ENCODE results near the gene ATP2B2. TPM values are rescaled to one million over a fixed set of nuclear protein-coding genes. Genes with fewer than 3 reads are reported as not detected.

The ATP2B2 gene
- total and polyA plus RNA-seq, 10 of the 15 experiments (the other 5 are each of a cell fraction or from before 2014, with no cell fraction given) = 0.04 TPM; not detected in 9

DNA sequence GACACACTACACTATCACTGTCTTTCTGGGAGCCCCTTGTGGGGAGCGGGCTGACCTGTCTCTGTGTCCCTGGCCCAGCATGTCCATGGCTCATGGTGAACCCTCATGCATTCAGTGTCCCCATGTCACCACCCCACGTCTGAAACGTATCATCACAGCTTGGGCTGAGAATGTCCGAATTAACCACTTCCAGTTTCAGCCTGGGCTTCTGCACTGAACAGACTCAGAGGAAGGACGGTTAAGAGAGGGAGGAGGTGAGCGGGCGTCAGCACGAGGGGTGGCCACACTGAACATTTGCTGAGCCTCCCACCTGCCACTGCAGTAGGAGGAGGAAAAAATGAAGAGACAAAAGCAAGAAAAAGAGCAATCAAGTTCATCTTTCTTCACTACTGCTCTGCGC, 30.5 kb downstream of the ATP2B2 start:
- ChIA-PET SMC1A (ENCODE audit: uncharacterized antibody, unreplicated experiment) (interaction anchor here (1.6 kb wide), 1 partner anchor 24 kb away, joined by 3 read pairs; no protein-coding TSS in a partner anchor), RAD21 (ENCODE audit: unreplicated experiment) (interaction anchor here (0.7 kb wide), 1 partner anchor 693 kb away, joined by 3 read pairs; no protein-coding TSS in a partner anchor), POLR2A (no interaction called here), CTCF (no interaction called here)
- no peak overlapping the region for H3K27ac ChIP-seq (ENCODE audit: control insufficient read depth, insufficient read depth)
- no peaks in the 10 kb centered on the region for H3K36me3 ChIP-seq (ENCODE audit: control insufficient read depth in 2 of 2, insufficient read depth in 2 of 2, low read length in 1 of 2)
- no peaks in the 10 kb centered on the region; the same call in 2 of the 3 replicates for H3K9me3 ChIP-seq (replicated peaks; ENCODE audit: control insufficient read depth, insufficient read depth, low read length)
- BruUV-seq (replicated peaks) = no TSS peak
- H4K20me1 ChIP-seq (ENCODE audit: control insufficient read depth, insufficient read depth) = no peaks in the 10 kb centered on the region
- peak; percentile 79 for ATAC-seq
- intact Hi-C loops (cut with micrococcal nuclease; ENCODE audit: unreplicated experiment) = no loop called here
- no peak overlapping the region; the same call in 1 of the 2 replicates for H3K4me2 ChIP-seq (ENCODE audit: control insufficient read depth, insufficient read depth)
- H3K4me3 ChIP-seq = no peak overlapping the region
- TF ChIP-seq WRNIP1 (IDR thresholded peaks at IDR 0.05; ENCODE audit: borderline replicate concordance, low read depth, low read length) = no peak
- TF ChIP-seq, protein P1, sequence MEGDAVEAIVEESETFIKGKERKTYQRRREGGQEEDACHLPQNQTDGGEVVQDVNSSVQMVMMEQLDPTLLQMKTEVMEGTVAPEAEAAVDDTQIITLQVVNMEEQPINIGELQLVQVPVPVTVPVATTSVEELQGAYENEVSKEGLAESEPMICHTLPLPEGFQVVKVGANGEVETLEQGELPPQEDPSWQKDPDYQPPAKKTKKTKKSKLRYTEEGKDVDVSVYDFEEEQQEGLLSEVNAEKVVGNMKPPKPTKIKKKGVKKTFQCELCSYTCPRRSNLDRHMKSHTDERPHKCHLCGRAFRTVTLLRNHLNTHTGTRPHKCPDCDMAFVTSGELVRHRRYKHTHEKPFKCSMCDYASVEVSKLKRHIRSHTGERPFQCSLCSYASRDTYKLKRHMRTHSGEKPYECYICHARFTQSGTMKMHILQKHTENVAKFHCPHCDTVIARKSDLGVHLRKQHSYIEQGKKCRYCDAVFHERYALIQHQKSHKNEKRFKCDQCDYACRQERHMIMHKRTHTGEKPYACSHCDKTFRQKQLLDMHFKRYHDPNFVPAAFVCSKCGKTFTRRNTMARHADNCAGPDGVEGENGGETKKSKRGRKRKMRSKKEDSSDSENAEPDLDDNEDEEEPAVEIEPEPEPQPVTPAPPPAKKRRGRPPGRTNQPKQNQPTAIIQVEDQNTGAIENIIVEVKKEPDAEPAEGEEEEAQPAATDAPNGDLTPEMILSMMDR (IDR thresholded peaks at IDR 0.05 in 2 of 3, conservative IDR thresholded peaks at IDR 0.05 in 1 of 3; ENCODE audit: control insufficient read depth in 2 of 3, extremely low read depth in 1 of 3, insufficient read depth in 1 of 3, low read depth in 3 of 3, low read length in 3 of 3) = peak in 1 of 3 experiments; percentile 25; a peak in 2 of 6 replicates
- no peak for TF ChIP-seq POLR2AphosphoS2 (IDR thresholded peaks at IDR 0.05; ENCODE audit: low read depth, low read length)
- TF ChIP-seq RAD21 (IDR thresholded peaks at IDR 0.05; ENCODE audit: insufficient read depth, low read depth, low read length) = peak; percentile 50
- H2AFZ ChIP-seq (ENCODE audit: control insufficient read depth, low read depth, low read length) = peak overlapping the region; percentile 44
- WGBS (ENCODE audit: insufficient coverage, insufficient replicate concordance, low lambda C conversion rate, missing lambda C conversion rate) = 22% methylated on average over 9 of the region's 9 CpGs
- H3K27me3 ChIP-seq (replicated peaks in 1 of 2; ENCODE audit: control insufficient read depth in 2 of 2, insufficient read depth in 2 of 2, low read length in 1 of 2) = 0 out of 4 replicates have a peak, but pooled peaks cover 0 to 3% of the 10 kb centered on the region in 2 experiments
- peaks cover 6% of the 10 kb centered on the region; the same call in 1 of the 2 replicates for H3K4me1 ChIP-seq (ENCODE audit: control insufficient read depth, insufficient read depth, low read length)
- no peak for FAIRE-seq
- in situ Hi-C loops (cut with MboI) = no loop called here
- H3K9ac ChIP-seq (ENCODE audit: control insufficient read depth, insufficient read depth, low read length) = no peak overlapping the region
- no peaks in the 10 kb centered on the region for H3K79me2 ChIP-seq (ENCODE audit: control insufficient read depth, insufficient read depth, low read length)
- DNase-seq (ENCODE audit: low read depth, low spot score) = peak; percentile 30

DNA sequence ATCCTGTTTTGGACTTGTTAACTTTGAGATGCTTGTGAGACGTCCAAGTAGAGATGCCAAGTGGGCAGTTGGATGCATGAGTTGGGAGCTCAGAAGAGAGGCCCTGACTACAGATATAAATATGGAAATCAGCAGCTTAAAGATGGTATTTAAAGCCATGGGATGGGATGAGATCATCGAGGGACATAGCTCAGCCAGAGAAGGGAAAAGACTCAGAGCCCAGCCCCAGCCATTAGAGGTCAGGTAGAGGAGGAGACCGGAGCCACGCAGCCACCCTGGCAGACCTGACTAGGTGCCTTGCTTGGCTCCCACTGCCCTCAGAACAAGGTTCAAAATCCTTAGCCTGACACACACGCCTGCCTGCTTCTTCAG, 31.1 kb downstream of the ATP2B2 start:
- ATAC-seq = no peak
- in situ Hi-C loops (cut with MboI) (no loop called here), intact Hi-C loops (cut with micrococcal nuclease; ENCODE audit: unreplicated experiment) (no loop called here)
- no peak overlapping the region for H3K4me3 ChIP-seq
- no peak overlapping the region for H3K4me2 ChIP-seq (ENCODE audit: control insufficient read depth, insufficient read depth)
- no peak overlapping the region for H3K9ac ChIP-seq (ENCODE audit: control insufficient read depth, insufficient read depth, low read length)
- no peak overlapping the region for H3K27ac ChIP-seq (ENCODE audit: control insufficient read depth, insufficient read depth)
- ChIA-PET POLR2A (no interaction called here), CTCF (no interaction called here), RAD21 (ENCODE audit: unreplicated experiment) (interaction anchor here (0.7 kb wide), 1 partner anchor 692 kb away, joined by 3 read pairs; no protein-coding TSS in a partner anchor), SMC1A (ENCODE audit: uncharacterized antibody, unreplicated experiment) (interaction anchor here (1.6 kb wide), 1 partner anchor 24 kb away, joined by 3 read pairs; no protein-coding TSS in a partner anchor)
- BruUV-seq (replicated peaks) = no TSS peak
- WGBS (ENCODE audit: insufficient coverage, insufficient replicate concordance, low lambda C conversion rate, missing lambda C conversion rate) = 37% methylated on average over 5 of the region's 5 CpGs
- no peaks in the 10 kb centered on the region; the same call in 2 of the 3 replicates for H3K9me3 ChIP-seq (replicated peaks; ENCODE audit: control insufficient read depth, insufficient read depth, low read length)
- DNase-seq (ENCODE audit: low read depth, low spot score) = no peak
- peaks cover 6% of the 10 kb centered on the region; the same call in 1 of the 2 replicates for H3K4me1 ChIP-seq (ENCODE audit: control insufficient read depth, insufficient read depth, low read length)
- peak overlapping the region; percentile 44 for H2AFZ ChIP-seq (ENCODE audit: control insufficient read depth, low read depth, low read length)
- H3K36me3 ChIP-seq (ENCODE audit: control insufficient read depth in 2 of 2, insufficient read depth in 2 of 2, low read length in 1 of 2) = no peaks in the 10 kb centered on the region
- no peaks in the 10 kb centered on the region for H4K20me1 ChIP-seq (ENCODE audit: control insufficient read depth, insufficient read depth)
- 0 out of 4 replicates have a peak, but pooled peaks cover 0 to 3% of the 10 kb centered on the region in 2 experiments for H3K27me3 ChIP-seq (replicated peaks in 1 of 2; ENCODE audit: control insufficient read depth in 2 of 2, insufficient read depth in 2 of 2, low read length in 1 of 2)
- FAIRE-seq = no peak
- no peaks in the 10 kb centered on the region for H3K79me2 ChIP-seq (ENCODE audit: control insufficient read depth, insufficient read depth, low read length)
- TF ChIP-seq FOS (IDR thresholded peaks at IDR 0.05; ENCODE audit: borderline replicate concordance, extremely low read depth, insufficient read length) (no peak), NFIC (IDR thresholded peaks at IDR 0.05; ENCODE audit: low read depth, low read length) (no peak), SUZ12 (IDR thresholded peaks at IDR 0.05; ENCODE audit: unreplicated experiment) (no peak), HCFC1 (IDR thresholded peaks at IDR 0.05; ENCODE audit: low read length) (no peak), POU2F2 (IDR thresholded peaks at IDR 0.05; ENCODE audit: borderline replicate concordance, low read depth, low read length) (no peak), EED (IDR thresholded peaks at IDR 0.05; ENCODE audit: low read depth) (no peak)
- TF ChIP-seq, protein P2, sequence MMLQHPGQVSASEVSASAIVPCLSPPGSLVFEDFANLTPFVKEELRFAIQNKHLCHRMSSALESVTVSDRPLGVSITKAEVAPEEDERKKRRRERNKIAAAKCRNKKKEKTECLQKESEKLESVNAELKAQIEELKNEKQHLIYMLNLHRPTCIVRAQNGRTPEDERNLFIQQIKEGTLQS (IDR thresholded peaks at IDR 0.05; ENCODE audit: borderline replicate concordance, extremely low read depth, low read depth, low read length) = no peak
- TF ChIP-seq, protein P3, sequence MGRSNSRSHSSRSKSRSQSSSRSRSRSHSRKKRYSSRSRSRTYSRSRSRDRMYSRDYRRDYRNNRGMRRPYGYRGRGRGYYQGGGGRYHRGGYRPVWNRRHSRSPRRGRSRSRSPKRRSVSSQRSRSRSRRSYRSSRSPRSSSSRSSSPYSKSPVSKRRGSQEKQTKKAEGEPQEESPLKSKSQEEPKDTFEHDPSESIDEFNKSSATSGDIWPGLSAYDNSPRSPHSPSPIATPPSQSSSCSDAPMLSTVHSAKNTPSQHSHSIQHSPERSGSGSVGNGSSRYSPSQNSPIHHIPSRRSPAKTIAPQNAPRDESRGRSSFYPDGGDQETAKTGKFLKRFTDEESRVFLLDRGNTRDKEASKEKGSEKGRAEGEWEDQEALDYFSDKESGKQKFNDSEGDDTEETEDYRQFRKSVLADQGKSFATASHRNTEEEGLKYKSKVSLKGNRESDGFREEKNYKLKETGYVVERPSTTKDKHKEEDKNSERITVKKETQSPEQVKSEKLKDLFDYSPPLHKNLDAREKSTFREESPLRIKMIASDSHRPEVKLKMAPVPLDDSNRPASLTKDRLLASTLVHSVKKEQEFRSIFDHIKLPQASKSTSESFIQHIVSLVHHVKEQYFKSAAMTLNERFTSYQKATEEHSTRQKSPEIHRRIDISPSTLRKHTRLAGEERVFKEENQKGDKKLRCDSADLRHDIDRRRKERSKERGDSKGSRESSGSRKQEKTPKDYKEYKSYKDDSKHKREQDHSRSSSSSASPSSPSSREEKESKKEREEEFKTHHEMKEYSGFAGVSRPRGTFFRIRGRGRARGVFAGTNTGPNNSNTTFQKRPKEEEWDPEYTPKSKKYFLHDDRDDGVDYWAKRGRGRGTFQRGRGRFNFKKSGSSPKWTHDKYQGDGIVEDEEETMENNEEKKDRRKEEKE (IDR thresholded peaks at IDR 0.05) = no peak
